HepG2 (cell line): ENCODE data around the gene OTOP2. TPM values are rescaled to one million over a fixed set of nuclear protein-coding genes. Genes with fewer than 3 reads are reported as not detected.
A peak's percentile ranks its signal among the peaks of the same experiment; 100 is the strongest.

ENCODE experiments used
- FOXK1 ChIP-seq: sonication (generic); formaldehyde crosslinking; IDR thresholded peaks from 2 replicates; pipeline ENCODE4 v1.4.0; 2020; ENCODE audit warnings: low read depth, missing genetic modification reagents, borderline replicate concordance
- GATAD2A ChIP-seq: IDR thresholded peaks from 2 replicates; pipeline ENCODE4 v1.6.1; 2016
- GFI1 ChIP-seq: sonication (generic); formaldehyde crosslinking; IDR thresholded peaks from 2 replicates; pipeline ENCODE4 v1.5.0; 2020; ENCODE audit warnings: missing genetic modification reagents, mild to moderate bottlenecking, borderline replicate concordance
- HIVEP1 ChIP-seq: sonication (generic); formaldehyde crosslinking; IDR thresholded peaks from 2 replicates; pipeline ENCODE4 v1.4.0; 2020; ENCODE audit warnings: mild to moderate bottlenecking, missing genetic modification reagents
- KMT2B ChIP-seq: IDR thresholded peaks from 2 replicates; pipeline ENCODE4 v1.6.1; 2016; ENCODE audit warnings: missing genetic modification reagents, missing compliant biosample characterization
- NFIC ChIP-seq: IDR thresholded peaks from 2 replicates; pipeline ENCODE4 v1.6.1; 2012; ENCODE audit warnings: mild to moderate bottlenecking, low read length, inconsistent platforms
- SAP130 ChIP-seq: IDR thresholded peaks from 2 replicates; pipeline ENCODE4 v1.6.1; 2016; ENCODE audit warnings: low read depth
- ZNF616 ChIP-seq: sonication (generic); formaldehyde crosslinking; IDR thresholded peaks from 2 replicates; pipeline ENCODE4 v1.5.0; 2020; ENCODE audit warnings: low read depth, mild to moderate bottlenecking, missing genetic modification reagents
- ZNF768 ChIP-seq: sonication (generic); formaldehyde crosslinking; IDR thresholded peaks from 2 replicates; pipeline ENCODE4 v1.4.0; 2020; ENCODE audit warnings: missing genetic modification reagents
- ZSCAN20 ChIP-seq: sonication (generic); formaldehyde crosslinking; IDR thresholded peaks from 2 replicates; pipeline ENCODE4 v1.4.0; 2020; ENCODE audit warnings: missing genetic modification reagents, mild to moderate bottlenecking, borderline replicate concordance
- ZSCAN25 ChIP-seq: sonication (generic); formaldehyde crosslinking; IDR thresholded peaks from 2 replicates; pipeline ENCODE4 v1.8.0; 2022; ENCODE audit warnings: mild to moderate bottlenecking, missing genetic modification reagents
- polyA plus RNA-seq, 8 experiments: library from polyadenylated mRNA; depleted of rRNA in 3 of 8; stranded (reverse) in 7 of 8; unstranded in 1 of 8; fragments of >200 nt; fragmentation: Illumina TruSeq in 4 of 8; extraction: Trizol in 4 of 8; gene quantifications; 2 replicates each; pipeline versions ENCODE4 v1.2.1 to v1.2.3, GENCODE V29; 2011 to 2016; ENCODE audit warnings: low read depth in 4 of 8, missing spikeins in 1 of 8, mixed read lengths in 1 of 8; ENCODE audit not compliant: insufficient read depth in 1 of 8
- total RNA-seq, 5 experiments: library from RNA; depleted of rRNA; stranded (reverse); fragments of >200 nt; fragmentation: Illumina TruSeq; extraction: Trizol; gene quantifications; 2 replicates each; pipeline ENCODE4 v1.2.3, GENCODE V29; 2016; ENCODE audit warnings: low read depth in 1 of 5
- TF ChIP-seq, protein P1 (sequence below): sonication (generic); formaldehyde crosslinking; IDR thresholded peaks from 2 replicates; pipeline ENCODE4 v1.8.1; 2023; ENCODE audit warnings: missing genetic modification reagents, mild to moderate bottlenecking, borderline replicate concordance
- TF ChIP-seq, protein P2 (sequence below): sonication (generic); formaldehyde crosslinking; IDR thresholded peaks from 2 replicates; pipeline ENCODE4 v1.8.1; 2022; ENCODE audit warnings: low read depth, mild to moderate bottlenecking, missing genetic modification reagents
- TF ChIP-seq, protein P3 (sequence below): sonication (generic); formaldehyde crosslinking; IDR thresholded peaks from 2 replicates; pipeline ENCODE4 v1.5.1; 2020; ENCODE audit warnings: missing genetic modification reagents, mild to moderate bottlenecking, borderline replicate concordance
- TF ChIP-seq, protein P4 (sequence below): sonication (generic); formaldehyde crosslinking; IDR thresholded peaks from 2 replicates; pipeline ENCODE4 v1.4.0; 2020; ENCODE audit warnings: missing genetic modification reagents
- TF ChIP-seq, protein P5 (sequence below), 2 experiments: sonication (generic) in 1 of 2; formaldehyde crosslinking in 1 of 2; IDR thresholded peaks; 2 replicates each; pipeline versions ENCODE4 v1.6.1 to v1.9.0; 2014 to 2022; ENCODE audit warnings: antibody characterized with exemption in 1 of 2, borderline replicate concordance in 1 of 2, inconsistent platforms in 1 of 2, low read depth in 1 of 2, missing genetic modification reagents in 1 of 2

Gene OTOP2
- total and polyA plus RNA-seq, 2 of the 13 experiments (the other 11 are each of a cell fraction or from before 2014, with no cell fraction given) = not detected

DNA sequence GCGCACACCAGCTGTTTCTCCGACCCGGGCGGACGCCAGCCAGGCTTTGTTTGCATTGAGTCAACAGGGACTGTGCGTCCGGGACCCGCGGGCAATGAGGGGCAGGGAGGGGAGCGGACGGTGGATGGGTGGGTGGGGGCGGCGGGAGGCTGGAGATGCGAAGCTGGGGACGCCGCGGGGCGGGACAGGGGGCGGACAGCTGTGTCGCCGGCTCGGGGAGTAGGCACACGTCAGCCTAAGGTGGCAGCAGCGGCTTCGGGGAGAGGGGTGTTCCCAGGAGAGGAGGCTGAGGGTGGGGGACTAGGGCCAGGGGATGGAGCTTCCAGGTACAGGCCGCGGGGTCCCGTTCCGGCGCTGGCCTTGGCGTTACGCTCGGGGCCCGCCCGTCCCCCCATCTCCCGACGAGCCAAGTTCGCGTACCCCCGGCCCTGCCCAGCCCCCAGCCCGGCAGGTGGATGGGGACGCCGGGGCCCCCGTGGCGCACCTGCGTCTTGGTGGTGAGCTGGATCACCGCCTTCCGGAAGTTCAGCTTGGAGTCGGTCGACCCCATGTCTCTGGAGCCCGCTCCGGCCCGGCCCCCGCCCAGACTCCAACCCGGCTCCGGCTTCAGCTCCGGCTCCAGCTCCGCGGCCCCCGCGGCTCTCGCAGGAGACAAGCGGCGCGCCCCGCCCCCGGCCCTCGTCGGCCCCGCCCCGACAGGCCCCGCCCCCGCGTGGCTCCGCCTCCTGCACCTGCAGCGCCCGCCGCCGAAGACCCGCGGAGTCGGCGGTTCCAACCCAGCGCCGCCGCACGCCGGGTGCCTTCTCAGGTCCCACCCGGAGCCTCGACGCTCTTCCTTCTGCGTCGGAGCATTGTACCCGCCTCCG, 48.3 kb downstream of the OTOP2 start, which contains the start of gene HID1 (continued):
- no peak for TF ChIP-seq ZSCAN25 (CRISPR knock-in tag)
- no peak for TF ChIP-seq KMT2B (CRISPR knock-in tag)
- TF ChIP-seq, protein P1, sequence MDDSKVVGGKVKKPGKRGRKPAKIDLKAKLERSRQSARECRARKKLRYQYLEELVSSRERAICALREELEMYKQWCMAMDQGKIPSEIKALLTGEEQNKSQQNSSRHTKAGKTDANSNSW (CRISPR knock-in tag) = no peak
- TF ChIP-seq NFIC = no peak
- TF ChIP-seq ZNF616 (CRISPR knock-in tag) = no peak
- TF ChIP-seq, protein P2, sequence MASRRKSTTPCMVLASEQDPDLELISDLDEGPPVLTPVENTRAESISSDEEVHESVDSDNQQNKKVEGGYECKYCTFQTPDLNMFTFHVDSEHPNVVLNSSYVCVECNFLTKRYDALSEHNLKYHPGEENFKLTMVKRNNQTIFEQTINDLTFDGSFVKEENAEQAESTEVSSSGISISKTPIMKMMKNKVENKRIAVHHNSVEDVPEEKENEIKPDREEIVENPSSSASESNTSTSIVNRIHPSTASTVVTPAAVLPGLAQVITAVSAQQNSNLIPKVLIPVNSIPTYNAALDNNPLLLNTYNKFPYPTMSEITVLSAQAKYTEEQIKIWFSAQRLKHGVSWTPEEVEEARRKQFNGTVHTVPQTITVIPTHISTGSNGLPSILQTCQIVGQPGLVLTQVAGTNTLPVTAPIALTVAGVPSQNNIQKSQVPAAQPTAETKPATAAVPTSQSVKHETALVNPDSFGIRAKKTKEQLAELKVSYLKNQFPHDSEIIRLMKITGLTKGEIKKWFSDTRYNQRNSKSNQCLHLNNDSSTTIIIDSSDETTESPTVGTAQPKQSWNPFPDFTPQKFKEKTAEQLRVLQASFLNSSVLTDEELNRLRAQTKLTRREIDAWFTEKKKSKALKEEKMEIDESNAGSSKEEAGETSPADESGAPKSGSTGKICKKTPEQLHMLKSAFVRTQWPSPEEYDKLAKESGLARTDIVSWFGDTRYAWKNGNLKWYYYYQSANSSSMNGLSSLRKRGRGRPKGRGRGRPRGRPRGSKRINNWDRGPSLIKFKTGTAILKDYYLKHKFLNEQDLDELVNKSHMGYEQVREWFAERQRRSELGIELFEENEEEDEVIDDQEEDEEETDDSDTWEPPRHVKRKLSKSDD (CRISPR knock-in tag) = 0 out of 2 replicates have a peak, but pooled peaks have one; percentile 42
- TF ChIP-seq GATAD2A (CRISPR knock-in tag) = peak; percentile 81
- TF ChIP-seq, protein P3, sequence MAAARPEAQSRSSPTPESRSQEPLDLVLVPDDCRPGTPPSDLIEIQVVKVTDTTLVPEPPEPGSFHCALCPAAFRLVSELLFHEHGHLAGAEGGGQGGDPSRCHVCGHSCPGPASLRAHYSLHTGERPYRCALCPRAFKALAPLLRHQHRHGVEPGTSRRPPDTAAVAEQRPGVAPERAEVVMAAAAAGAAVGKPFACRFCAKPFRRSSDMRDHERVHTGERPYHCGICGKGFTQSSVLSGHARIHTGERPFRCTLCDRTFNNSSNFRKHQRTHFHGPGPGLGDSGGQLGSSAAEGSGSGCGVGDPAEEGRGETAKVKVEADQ = no peak
- no peak for TF ChIP-seq GFI1
- TF ChIP-seq, protein P4, sequence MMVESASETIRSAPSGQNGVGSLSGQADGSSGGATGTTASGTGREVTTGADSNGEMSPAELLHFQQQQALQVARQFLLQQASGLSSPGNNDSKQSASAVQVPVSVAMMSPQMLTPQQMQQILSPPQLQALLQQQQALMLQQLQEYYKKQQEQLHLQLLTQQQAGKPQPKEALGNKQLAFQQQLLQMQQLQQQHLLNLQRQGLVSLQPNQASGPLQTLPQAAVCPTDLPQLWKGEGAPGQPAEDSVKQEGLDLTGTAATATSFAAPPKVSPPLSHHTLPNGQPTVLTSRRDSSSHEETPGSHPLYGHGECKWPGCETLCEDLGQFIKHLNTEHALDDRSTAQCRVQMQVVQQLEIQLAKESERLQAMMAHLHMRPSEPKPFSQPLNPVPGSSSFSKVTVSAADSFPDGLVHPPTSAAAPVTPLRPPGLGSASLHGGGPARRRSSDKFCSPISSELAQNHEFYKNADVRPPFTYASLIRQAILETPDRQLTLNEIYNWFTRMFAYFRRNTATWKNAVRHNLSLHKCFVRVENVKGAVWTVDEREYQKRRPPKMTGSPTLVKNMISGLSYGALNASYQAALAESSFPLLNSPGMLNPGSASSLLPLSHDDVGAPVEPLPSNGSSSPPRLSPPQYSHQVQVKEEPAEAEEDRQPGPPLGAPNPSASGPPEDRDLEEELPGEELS = peak; percentile 61
- TF ChIP-seq, protein P5, sequence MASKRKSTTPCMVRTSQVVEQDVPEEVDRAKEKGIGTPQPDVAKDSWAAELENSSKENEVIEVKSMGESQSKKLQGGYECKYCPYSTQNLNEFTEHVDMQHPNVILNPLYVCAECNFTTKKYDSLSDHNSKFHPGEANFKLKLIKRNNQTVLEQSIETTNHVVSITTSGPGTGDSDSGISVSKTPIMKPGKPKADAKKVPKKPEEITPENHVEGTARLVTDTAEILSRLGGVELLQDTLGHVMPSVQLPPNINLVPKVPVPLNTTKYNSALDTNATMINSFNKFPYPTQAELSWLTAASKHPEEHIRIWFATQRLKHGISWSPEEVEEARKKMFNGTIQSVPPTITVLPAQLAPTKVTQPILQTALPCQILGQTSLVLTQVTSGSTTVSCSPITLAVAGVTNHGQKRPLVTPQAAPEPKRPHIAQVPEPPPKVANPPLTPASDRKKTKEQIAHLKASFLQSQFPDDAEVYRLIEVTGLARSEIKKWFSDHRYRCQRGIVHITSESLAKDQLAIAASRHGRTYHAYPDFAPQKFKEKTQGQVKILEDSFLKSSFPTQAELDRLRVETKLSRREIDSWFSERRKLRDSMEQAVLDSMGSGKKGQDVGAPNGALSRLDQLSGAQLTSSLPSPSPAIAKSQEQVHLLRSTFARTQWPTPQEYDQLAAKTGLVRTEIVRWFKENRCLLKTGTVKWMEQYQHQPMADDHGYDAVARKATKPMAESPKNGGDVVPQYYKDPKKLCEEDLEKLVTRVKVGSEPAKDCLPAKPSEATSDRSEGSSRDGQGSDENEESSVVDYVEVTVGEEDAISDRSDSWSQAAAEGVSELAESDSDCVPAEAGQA (IDR thresholded peaks at IDR 0.05; ENCODE audit: low read depth) = no peak
- TF ChIP-seq, protein P5 (CRISPR knock-in tag; IDR thresholded peaks at IDR 0.05; ENCODE audit: borderline replicate concordance) = peak; percentile 70; the same call in 1 of the 2 replicates
- peak; percentile 74; the same call in 1 of the 2 replicates for TF ChIP-seq ZNF768 (CRISPR knock-in tag)
- TF ChIP-seq SAP130 (CRISPR knock-in tag) = peak; percentile 94
- TF ChIP-seq HIVEP1 (CRISPR knock-in tag) = 0 out of 2 replicates have a peak, but pooled peaks have one; percentile 22
- TF ChIP-seq ZSCAN20 (CRISPR knock-in tag) = 0 out of 2 replicates have a peak, but pooled peaks have one; percentile 80
- peak; percentile 53; the same call in 1 of the 2 replicates for TF ChIP-seq FOXK1 (CRISPR knock-in tag)
